HG03442 (cell line): ENCODE results near the gene RDH5.

Experiments used
- ATAC-seq: cut with Tn5 transposase; IDR thresholded peaks from one replicate; pipeline ENCODE4 v1.9.1; 2021; ENCODE audit warnings: mild to moderate bottlenecking, moderate library complexity; ENCODE audit not compliant: unreplicated experiment

RDH5 gene, protein sequence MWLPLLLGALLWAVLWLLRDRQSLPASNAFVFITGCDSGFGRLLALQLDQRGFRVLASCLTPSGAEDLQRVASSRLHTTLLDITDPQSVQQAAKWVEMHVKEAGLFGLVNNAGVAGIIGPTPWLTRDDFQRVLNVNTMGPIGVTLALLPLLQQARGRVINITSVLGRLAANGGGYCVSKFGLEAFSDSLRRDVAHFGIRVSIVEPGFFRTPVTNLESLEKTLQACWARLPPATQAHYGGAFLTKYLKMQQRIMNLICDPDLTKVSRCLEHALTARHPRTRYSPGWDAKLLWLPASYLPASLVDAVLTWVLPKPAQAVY

DNA sequence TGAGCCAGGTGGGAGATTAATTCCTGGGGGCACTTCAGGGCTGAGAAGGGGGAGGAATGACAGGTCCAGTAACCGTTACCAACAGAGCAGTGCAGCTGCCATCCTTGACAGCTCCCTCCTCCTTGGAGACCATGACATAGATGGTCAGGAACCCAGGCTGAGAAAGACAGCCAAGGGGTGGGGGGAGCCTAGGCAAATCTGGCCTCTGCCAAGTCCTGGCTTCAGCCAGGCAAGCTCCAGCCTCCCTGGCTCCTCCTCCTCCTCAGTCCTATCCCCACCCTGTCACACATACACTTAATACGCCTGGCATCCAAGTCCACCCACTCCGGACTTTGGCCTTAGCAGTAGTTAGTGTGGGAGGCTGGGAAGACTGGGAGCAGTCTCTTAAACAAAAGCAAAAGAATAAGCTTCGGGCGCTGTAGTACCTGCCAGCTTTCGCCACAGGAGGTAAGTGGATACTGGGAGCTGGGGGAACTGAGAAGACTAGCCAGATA is at the start of gene RDH5:
Gene RDH5 (plus strand): TSS at position 323 of the 494 bp plus-strand sequence. CDS start 792 bp downstream, outside the sequence.
- no peak for ATAC-seq

DNA sequence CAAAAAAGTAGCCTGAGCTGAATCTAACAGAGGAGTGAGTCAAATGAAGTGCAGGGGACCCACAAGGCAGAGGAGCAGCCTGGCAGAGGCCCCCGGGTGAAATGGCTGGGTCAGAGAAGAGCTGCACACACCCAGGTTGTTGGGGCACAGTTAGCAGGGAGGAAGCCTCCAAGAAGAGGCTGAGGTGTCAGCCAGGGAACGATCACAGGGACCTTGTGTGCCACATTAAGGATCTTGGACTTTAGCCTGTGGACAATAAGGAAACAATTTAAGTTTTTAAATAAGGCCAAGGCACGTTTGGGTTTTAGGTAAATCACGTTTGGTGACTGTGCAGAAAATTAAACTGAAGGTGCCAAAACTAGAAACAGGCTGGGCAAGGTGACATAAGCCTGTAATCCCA is 48.4 kb upstream of the RDH5 start:
- no peak for ATAC-seq

DNA sequence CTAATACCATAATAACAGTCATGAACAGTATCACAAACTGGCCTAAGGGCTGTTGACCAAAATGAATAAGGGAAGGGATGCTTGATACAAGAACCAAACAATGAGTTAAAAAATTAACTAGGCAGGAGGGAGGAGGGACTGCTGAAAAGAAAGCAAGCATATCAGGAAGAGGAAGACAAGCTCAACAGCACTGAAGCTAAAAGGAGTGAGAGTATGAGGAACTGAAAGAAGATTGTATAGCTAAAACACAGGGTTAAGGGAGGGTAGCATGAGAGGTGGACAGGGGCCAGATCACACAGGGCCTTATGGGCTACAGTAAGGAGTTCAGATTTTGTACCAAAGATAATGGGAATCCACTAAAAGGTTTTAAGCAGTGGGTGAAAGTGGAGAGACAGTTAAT is 46.6 kb upstream of the RDH5 start:
- peak; percentile 95 for ATAC-seq

DNA sequence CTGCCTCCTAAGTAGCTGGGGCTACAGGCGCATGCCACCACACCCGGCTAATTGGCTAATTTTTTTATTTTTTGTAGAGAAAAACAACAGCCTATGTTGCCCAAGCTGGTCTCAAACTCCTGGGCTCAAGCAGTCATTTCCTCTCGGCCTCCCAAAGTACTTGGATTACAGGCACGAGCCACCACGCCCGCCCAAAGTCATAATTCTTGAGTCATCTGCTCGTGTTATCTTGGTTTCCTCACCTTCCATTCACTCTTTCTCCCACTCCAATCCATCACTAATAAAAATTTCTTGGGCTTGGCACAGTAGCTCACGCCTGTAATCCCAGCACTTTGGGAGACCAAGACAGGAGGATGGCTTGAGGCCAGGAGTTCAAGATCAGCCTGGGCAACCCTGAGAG is 44.5 kb upstream of the RDH5 start:
- no peak for ATAC-seq

DNA sequence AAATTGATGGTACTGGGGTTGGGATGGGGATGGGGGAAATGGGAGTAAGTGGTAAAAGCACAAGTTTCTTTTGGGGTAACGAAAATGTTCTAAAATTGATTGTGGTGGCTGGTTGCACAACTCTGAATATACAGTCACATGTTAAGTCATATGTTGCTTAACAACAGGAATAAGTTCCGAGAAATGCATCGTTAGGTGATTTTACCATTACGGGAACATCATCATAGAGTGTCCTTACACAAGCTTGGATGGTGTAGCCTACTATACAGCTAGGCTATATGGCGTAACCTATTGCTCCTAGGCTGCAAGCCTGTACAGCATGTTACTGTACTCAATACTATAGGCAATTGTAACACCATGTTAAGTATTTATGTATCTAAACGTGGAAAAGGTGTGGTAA is 43.5 kb upstream of the RDH5 start:
- no peak for ATAC-seq

DNA sequence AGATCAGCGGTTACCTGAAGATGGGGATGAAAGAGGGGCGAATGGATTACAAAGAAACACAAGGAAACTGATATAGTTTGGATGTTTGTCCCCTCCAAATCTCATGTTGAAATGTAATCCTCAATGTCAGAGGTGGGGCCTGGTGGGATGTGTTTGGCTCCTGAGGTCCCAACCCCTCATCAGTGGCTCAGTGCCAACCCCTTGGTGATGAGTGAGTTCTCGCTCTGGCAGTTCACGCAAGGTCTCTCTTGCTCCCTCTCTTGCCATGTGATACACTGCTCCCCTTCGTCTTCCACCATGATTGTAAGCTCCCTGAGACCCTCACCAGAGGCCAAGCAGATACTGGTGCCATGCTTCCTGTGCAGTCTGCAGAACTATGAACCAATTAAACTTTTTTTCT is 40.5 kb upstream of the RDH5 start:
- ATAC-seq = no peak

DNA sequence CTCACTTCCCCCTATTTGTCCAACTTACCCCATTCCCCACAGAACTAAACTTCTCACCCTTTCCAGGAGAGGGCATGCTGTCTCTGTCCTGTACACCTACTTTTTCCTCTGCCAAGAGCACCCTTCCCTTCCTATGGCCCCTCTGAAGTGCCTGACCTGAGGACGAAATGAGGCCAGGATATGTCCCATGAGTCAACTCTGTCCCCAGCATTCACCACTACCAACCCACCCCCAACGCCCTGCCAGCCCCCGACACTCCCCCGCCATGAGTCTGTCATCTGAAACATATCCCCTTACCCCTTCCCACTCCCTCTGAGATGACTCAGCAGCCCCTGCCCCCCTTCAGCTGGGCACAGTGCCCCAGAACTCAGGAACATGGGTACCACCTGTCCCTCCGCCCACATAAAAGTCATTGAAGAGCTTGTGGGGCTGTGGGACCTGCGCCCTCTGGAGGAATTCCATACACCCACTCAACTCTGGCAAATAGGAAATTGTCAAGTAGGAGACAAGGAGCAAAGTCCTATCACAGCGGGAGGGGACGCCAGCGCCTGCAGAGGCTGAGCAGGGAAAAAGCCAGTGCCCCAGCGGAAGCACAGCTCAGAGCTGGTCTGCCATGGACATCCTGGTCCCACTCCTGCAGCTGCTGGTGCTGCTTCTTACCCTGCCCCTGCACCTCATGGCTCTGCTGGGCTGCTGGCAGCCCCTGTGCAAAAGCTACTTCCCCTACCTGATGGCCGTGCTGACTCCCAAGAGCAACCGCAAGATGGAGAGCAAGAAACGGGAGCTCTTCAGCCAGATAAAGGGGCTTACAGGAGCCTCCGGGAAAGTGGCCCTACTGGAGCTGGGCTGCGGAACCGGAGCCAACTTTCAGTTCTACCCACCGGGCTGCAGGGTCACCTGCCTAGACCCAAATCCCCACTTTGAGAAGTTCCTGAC is 38.8 kb upstream of the RDH5 start:
- ATAC-seq = no peak

DNA sequence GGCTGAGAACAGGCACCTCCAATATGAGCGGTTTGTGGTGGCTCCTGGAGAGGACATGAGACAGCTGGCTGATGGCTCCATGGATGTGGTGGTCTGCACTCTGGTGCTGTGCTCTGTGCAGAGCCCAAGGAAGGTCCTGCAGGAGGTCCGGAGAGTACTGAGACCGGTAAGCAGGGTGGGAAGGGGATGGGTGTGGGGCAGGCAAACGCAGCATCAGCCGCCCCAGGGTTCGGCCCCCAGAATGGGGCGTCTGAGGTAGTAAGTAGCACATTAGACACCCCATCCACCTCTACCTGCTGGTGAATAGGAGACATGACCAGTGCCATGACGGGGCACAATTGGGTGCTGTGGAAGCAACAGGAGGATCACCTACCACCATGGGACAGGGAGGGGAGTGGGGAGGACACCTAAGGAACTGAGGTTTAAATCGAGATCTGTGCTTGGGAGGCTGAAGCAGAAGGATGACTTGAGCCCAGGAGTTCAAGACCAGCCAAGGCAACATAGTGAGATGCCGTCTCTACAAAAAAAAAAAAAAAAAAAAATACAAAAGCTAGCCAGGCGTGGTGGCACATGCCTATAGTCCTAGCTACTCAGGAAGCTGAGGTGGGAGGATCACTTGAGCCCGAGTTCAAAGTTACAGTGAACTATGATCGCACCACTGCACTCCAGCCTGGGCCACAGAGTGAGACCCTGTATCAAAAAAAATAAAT is 38.0 kb upstream of the RDH5 start:
- ATAC-seq = no peak

DNA sequence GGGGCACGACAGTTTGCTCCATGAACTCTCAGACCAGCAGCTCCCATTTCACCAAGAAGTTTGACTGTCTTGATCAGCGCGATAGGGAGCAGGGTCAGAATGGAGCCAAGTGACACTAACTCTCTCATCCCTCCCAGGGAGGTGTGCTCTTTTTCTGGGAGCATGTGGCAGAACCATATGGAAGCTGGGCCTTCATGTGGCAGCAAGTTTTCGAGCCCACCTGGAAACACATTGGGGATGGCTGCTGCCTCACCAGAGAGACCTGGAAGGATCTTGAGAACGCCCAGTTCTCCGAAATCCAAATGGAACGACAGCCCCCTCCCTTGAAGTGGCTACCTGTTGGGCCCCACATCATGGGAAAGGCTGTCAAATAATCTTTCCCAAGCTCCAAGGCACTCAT is 36.5 kb upstream of the RDH5 start:
- no peak for ATAC-seq

DNA sequence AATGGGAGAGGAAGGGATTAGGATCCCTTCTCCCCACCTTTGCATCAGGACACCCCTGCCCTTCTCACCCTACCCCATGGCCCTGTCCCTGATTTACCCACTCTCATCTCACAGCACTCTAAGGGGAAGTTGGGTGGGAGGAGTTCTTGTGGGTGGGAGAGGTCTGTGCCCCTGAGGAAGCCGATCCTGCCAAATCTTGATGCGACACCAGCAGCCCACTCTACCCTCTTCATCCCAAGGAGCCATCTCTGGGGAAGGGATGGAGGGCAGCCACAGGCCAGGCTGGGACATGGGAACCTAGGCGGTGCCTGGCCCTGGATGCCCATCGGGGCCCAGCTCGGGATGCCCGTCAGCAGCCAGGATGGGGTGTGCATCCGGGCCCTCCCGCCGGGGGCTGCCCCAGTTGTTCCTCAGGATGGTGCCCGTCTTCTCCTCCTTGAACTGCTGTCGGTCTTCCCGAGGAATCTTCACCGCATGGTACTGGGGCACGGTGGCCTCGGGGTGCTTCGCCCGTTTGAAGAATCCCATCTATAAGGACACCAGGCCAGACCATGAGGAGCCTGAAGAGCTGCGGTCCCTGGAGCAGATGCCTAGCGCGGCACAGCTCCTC is 35.3 kb upstream of the RDH5 start:
- ATAC-seq = no peak

DNA sequence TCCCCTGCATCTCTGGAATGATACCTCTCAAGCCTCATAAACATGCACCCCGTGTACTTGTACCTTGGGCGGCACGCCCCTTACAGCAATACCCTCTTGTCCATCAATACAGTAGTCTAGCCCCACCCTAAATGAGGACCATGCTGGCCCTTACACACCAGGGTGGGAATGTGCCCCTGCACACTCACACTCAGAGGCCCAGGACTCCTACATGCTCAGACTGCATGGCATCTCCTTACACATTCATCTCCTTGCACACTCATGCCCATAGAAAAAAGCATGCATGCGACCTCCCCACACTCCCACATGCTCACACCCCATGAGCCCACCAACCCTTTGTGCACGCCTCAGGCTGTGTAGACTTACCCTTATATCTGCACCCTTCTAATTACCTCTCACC is 34.5 kb upstream of the RDH5 start:
- ATAC-seq = no peak

DNA sequence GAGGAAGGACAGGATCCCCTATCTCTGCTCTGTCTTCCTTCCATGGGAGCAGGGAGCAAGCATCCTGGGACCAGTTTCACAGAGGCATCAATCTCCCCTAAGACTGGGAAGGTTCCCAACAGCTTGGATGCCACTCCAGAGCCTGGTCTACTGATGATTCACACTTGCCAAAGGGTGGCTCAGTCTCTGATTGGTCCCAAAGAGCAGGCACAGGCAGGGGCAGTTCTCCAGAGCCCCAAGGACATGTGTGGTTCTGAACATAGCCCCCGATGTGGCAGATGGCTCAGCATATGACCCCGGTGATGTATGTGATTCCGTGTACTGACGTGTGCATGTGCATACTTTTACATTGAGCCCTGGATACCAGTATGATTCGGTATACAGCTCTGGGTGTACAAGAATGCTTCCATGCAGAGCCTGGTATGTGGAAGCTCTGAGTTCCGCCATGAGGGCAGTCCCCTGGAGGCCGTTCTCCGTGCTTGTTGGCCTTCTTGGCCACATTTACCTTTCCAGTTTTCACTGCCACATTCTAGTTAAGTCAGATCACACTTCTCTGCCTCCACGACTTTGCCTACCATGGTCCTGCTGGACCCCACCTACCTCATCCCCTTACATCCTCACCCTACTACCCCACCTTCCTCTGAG is 33.7 kb upstream of the RDH5 start:
- no peak for ATAC-seq

DNA sequence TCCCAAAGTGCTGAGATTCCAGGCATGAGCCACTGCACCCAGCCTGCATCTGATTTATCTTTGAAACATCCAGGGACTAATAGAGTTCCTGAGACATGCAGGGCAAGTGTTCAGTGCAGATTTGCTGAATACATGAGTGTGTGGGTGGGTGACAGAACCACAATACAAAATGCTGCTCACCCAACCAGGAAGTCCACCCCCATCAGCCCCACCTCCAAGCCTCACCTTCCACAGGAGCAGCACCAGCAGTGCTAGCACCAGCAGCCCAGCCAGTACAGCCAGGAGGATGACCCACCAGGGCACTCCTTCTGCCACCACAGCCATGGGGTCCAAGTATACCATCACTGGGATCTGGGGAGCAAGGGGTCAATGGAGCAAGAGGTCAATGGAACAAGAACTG is 32.4 kb upstream of the RDH5 start:
- peak; percentile 91 for ATAC-seq

DNA sequence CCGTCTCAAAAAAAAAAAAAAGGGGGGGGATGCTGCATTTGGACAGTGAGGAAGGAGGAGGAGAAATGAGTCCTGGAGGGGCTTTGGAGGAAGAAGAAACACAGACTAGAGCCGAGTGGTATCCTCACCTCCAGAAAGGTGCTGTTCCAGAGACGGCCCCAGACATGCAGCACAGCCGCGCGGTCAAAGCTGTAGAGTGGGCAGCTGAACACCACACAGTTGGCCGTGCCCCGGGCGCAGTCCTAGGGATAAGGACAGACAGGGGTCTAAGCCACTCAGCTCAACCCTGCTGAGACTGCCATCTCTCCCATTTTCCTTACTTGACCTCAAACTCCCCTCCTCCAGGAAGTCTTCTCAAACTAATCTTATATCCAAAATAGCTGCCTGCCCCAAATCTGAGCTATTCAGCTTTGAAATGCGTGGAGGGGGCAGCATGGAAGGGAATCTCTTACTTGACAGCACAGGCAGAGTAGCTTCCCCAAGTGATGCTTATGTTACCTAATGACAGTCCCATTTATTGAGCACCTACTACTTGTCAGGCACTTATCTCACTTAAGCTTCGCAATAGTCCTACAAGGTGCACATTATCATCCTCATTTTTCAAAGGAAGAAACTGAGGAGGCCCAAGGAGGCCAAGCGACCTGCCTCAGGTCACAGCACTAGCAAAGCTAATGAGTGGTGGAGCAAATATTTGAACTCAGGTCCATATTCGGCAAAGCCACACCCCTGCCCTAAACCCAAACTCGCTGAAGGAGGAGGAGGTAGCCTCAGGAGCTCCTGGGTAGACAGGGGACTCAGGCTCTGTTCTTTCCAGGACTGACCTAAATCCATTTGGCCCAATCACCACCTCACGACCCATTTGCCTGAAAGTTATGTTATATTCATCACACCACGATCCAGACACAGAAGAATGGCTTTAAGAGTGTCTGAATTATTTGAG is 31.2 kb upstream of the RDH5 start:
- no peak for ATAC-seq

DNA sequence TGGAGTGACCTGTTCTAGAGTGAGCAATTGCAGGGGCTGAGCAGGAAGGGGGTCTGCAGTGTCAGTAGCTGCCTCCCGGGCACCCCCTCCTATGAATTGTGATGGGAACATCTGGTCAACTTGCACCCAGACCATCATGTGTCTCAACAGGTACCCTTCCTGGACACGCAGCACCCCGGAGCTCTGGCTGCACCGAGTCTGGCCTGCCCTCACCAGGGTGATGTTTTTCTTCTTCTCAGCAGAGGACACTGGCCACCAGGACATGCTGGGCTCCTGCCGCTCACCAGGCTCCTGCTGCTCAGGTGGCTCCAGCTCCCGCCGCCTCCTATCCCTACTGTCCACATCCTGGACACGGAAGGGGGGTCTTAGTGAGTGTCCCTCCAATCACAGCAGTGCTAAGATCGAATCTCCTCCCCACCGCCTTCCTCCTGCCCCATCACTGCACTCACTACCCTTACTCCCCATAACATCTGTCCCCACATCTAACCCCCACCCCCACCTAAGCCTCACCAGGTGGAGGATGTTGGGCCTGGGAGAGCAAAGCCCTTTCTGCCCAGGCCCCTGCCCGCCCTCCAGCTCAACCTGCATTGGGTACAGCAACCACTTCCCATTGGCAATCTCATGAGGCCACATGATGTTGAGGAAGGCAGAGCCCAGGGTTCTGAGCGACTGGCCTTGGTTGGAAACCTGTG is 27.4 kb upstream of the RDH5 start:
- no peak for ATAC-seq

DNA sequence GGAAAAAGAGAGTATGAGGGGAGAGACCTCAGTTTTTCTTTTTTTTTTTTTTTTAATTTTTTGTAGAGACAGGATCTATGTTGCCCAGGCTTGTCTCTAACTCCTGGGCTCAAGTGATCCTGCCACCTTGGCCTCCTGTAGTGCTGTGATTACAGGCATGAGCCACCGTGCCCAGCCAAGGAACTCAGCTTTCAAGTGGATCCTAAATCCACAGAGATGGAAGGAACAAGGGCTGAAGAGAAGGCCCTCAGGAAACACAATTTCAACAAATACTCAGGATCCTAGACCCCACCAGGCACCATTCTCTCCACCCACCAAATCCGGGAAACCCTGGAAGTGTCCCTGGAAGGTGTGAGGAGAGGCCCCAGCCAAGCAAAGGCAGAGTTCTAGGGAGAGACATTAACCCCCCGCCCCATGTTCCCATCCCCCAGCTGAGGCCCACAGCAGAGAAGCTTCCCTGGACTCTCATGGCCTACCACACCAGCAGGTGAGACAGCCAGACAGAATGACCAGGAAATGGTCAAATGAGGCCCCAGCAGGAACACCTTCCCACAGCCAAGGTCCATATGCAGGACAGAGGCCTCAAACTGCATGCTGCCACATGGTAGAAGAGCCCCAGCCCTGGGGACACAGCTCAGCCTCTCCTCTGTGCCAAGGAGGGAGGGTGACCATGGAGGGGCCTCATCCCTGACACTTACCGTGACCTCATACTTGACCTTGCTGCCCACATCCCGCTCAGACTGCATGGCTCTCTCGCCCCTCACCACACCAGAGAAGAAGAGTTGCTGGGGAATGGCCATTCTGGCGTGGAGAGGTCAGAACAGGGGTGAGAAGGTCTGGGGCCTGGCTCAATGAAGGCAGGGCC is 26.6 kb upstream of the RDH5 start:
- ATAC-seq = no peak

DNA sequence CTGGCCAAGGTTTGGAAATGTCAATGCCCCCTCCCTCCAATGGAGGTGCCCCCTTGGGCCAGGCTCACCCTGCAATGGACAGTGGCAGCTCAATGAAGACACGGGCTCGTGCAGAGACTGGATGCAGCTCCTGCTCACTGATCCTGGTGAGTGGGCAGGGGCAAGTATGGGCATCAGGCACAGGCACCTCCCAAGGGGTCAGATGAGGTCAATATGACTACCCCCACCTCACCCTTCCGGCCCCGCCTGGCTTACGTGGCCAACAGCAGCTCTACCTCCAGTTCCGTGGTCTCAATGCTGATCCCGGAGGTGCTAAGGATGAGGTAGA is 26.0 kb upstream of the RDH5 start:
- no peak for ATAC-seq

DNA sequence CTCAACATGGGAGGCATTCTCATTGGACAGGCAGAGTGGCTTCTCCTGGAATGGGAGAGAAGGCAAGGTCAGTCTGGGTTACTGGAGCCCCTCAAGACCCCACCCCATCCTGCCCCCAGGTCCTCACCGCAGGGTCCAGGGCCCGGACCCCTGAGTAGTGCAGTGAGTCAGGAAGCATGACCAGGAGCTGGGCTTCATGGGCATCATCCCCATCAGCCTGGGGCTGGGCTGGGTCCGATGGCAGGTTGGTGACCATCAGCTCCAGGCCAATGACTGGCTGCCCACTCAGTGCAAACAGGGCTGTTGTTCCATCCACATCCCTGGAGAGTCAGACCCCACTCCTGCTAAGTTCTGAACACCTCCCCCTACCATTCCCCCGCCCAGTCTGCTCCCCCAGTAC is 25.5 kb upstream of the RDH5 start:
- ATAC-seq = no peak
